ENCODE measurements around the gene ARHGAP15.

Gene ARHGAP15

GRCh38 chr2:143702931-143703330, 573.7 kb downstream of the ARHGAP15 start:
- no peak for DNase-seq

GRCh38 chr2:143704451-143705106, 575.4 kb downstream of the ARHGAP15 start:
- DNase-seq: no peak

- DNase-seq: no peak
Observed at GRCh38 chr2:143705108-143705707, 576.0 kb downstream of the ARHGAP15 start.

- no peak for DNase-seq
Observed at GRCh38 chr2:143706354-143706753, 577.1 kb downstream of the ARHGAP15 start.

- DNase-seq: no peak
Observed at GRCh38 chr2:143708682-143709081, 579.5 kb downstream of the ARHGAP15 start.

GRCh38 chr2:143710196-143710595, 581.0 kb downstream of the ARHGAP15 start:
- DNase-seq: no peak

GRCh38 chr2:143710879-143711278, 581.7 kb downstream of the ARHGAP15 start:
- no peak for DNase-seq

GRCh38 chr2:143716522-143716921, 587.3 kb downstream of the ARHGAP15 start:
- DNase-seq: no peak

- no peak for DNase-seq
Observed at GRCh38 chr2:143717053-143717452, 587.8 kb downstream of the ARHGAP15 start.

- no peak for DNase-seq
Observed at GRCh38 chr2:143717536-143718168, 588.4 kb downstream of the ARHGAP15 start.

GRCh38 chr2:143718745-143719144, 589.5 kb downstream of the ARHGAP15 start:
- DNase-seq: no peak

- DNase-seq: no peak
Observed at GRCh38 chr2:143719406-143719805, 590.2 kb downstream of the ARHGAP15 start.

GRCh38 chr2:143720095-143720664, 591.0 kb downstream of the ARHGAP15 start:
- no peak for DNase-seq

- no peak for DNase-seq
Observed at GRCh38 chr2:143725400-143725799, 596.2 kb downstream of the ARHGAP15 start.

- DNase-seq: no peak
Observed at GRCh38 chr2:143726151-143726845, 597.1 kb downstream of the ARHGAP15 start.

- no peak for DNase-seq
Observed at GRCh38 chr2:143728498-143728897, 599.3 kb downstream of the ARHGAP15 start.

GRCh38 chr2:143729296-143729814, 600.1 kb downstream of the ARHGAP15 start:
- no peak for DNase-seq

GRCh38 chr2:143730155-143730952, 601.1 kb downstream of the ARHGAP15 start:
- no peak for DNase-seq

- no peak for DNase-seq
Observed at GRCh38 chr2:143730953-143731260, 601.7 kb downstream of the ARHGAP15 start.

GRCh38 chr2:143732076-143732475, 602.9 kb downstream of the ARHGAP15 start:
- DNase-seq: no peak

GRCh38 chr2:143732871-143733270, 603.7 kb downstream of the ARHGAP15 start:
- no peak for DNase-seq

- no peak for DNase-seq
Observed at GRCh38 chr2:143734507-143734906, 605.3 kb downstream of the ARHGAP15 start.
